A549 (cell line): ENCODE data around the gene POMT2. TPM values are rescaled to one million over a fixed set of nuclear protein-coding genes. Genes with fewer than 3 reads are reported as not detected.

Source experiments
- ATAC-seq, 2 experiments: fragments of 200-7000 bp in 1 of 2; fragments of >200 bp in 1 of 2; cut with Nextera tagmentation in 1 of 2; cut with Tn5 transposase in 1 of 2; 3 replicates each; pipeline versions ENCODE4 v1.8.0 to v1.9.1; 2018 to 2020; ENCODE audit warnings: mild to moderate bottlenecking in 1 of 2, moderate library complexity in 1 of 2
- CTCF ChIA-PET: fragments of 300-600 bp; sonication (Branson Sonifier 250); formaldehyde crosslinking; extraction: SDS; loops from one replicate; lab custom pipeline; 2021; ENCODE audit warnings: antibody characterized with exemption, inconsistent platforms; lab: Yijun Ruan, JAX
- POLR2A ChIA-PET: fragments of 350-600 bp; formaldehyde crosslinking; extraction: SDS; loops from one replicate; lab custom pipeline; 2021; ENCODE audit warnings: antibody characterized with exemption, inconsistent platforms; lab: Yijun Ruan, JAX
- DNase-seq, 2 experiments: peaks; one replicate each; pipeline versions ENCODE4 v3.0.0 to v3.0.0-alpha.2; 2011 to 2016; ENCODE audit warnings: low read depth in 1 of 2, low spot score in 1 of 2
- FAIRE-seq: peaks from 2 replicates; lab custom pipeline; 2011; peaks lifted over from hg19 to GRCh38; lab: Jason Lieb, UNC
- H3K27ac ChIP-seq, 2 experiments: fragments of >200 bp; sonication (Bioruptor Twin); formaldehyde crosslinking; 3 replicates each; pipeline ENCODE4 v1.5.1; 2016 to 2017
- H3K4me1 ChIP-seq: fragments of >200 bp; sonication (Bioruptor Twin); formaldehyde crosslinking; 3 replicates; pipeline ENCODE4 v1.6.1; 2016
- H3K4me2 ChIP-seq: fragments of >200 bp; sonication (Bioruptor Twin); formaldehyde crosslinking; 3 replicates; pipeline ENCODE4 v1.6.1; 2016
- H3K4me3 ChIP-seq: fragments of >200 bp; sonication (Bioruptor Twin); formaldehyde crosslinking; 3 replicates; pipeline ENCODE4 v1.5.1; 2016
- H3K9me3 ChIP-seq: fragments of >200 bp; sonication (Bioruptor Twin); formaldehyde crosslinking; 3 replicates; pipeline ENCODE4 v1.6.1; 2016
- ATOH8 ChIP-seq: fragments of 250-450 bp; sonication (Bioruptor Pico); IDR thresholded peaks from 2 replicates; pipeline ENCODE4 v1.5.0; 2020; ENCODE audit warnings: low read depth, mild to moderate bottlenecking, moderate library complexity
- CBX8 ChIP-seq: fragments of 200-600 bp; sonication (generic); IDR thresholded peaks from 2 replicates; pipeline ENCODE4 v1.6.1; 2016
- E2F6 ChIP-seq: IDR thresholded peaks from 2 replicates; pipeline ENCODE4 v1.6.1; 2012; ENCODE audit warnings: low read depth, borderline replicate concordance
- EHMT2 ChIP-seq: fragments of 200-600 bp; sonication (generic); IDR thresholded peaks from 2 replicates; pipeline ENCODE4 v1.6.1; 2016; ENCODE audit warnings: antibody characterized with exemption, low read depth, mild to moderate bottlenecking, moderate library complexity
- EP300 ChIP-seq, 2 experiments: fragments of >200 bp; sonication (Bioruptor Twin); formaldehyde crosslinking; IDR thresholded peaks; 2 replicates in 1 of 2; 3 replicates in 1 of 2; pipeline ENCODE4 v1.6.1; 2016 to 2017
- ESRRA ChIP-seq: fragments of 150-350 bp; IDR thresholded peaks from 2 replicates; pipeline ENCODE4 v1.6.1; 2014; ENCODE audit warnings: mild to moderate bottlenecking, low read length, borderline replicate concordance
- FOSB ChIP-seq: fragments of 250-450 bp; sonication (Bioruptor Pico); IDR thresholded peaks from 2 replicates; pipeline ENCODE4 v1.5.0; 2020; ENCODE audit warnings: mild to moderate bottlenecking, moderate library complexity
- HEYL ChIP-seq: fragments of 250-450 bp; sonication (Bioruptor Pico); IDR thresholded peaks from 2 replicates; pipeline ENCODE4 v1.8.0; 2021; ENCODE audit warnings: mild to moderate bottlenecking, moderate library complexity
- HMGXB4 ChIP-seq: fragments of 250-450 bp; sonication (Bioruptor Pico); IDR thresholded peaks from 2 replicates; pipeline ENCODE4 v1.5.0; 2021; ENCODE audit warnings: mild to moderate bottlenecking, moderate library complexity, borderline replicate concordance
- HOXB13 ChIP-seq: fragments of 250-450 bp; sonication (Bioruptor Pico); IDR thresholded peaks from 2 replicates; pipeline ENCODE4 v1.5.0; 2020; ENCODE audit warnings: low read depth, mild to moderate bottlenecking, moderate library complexity
- JUN ChIP-seq, 2 experiments: fragments of >200 bp; sonication (Bioruptor Twin); formaldehyde crosslinking; IDR thresholded peaks; 2 replicates in 1 of 2; 3 replicates in 1 of 2; pipeline ENCODE4 v1.6.1; 2016 to 2017
- JUNB ChIP-seq: fragments of >200 bp; sonication (Bioruptor Twin); formaldehyde crosslinking; IDR thresholded peaks from 2 replicates; pipeline ENCODE4 v1.6.1; 2016
- MAFK ChIP-seq: fragments of 450-650 bp; IDR thresholded peaks from 2 replicates; pipeline ENCODE4 v1.6.1; 2014; ENCODE audit not compliant: partially characterized antibody
- MYC ChIP-seq: IDR thresholded peaks from 2 replicates; pipeline ENCODE4 v1.6.1; 2012; ENCODE audit warnings: mild to moderate bottlenecking, inconsistent platforms, low read length, improper control_type of control experiment, borderline replicate concordance
- NFE2L2 ChIP-seq: fragments of 150-350 bp; conservative IDR thresholded peaks from 2 replicates; pipeline ENCODE4 v1.6.1; 2014; ENCODE audit warnings: low read length
- PBX3 ChIP-seq: IDR thresholded peaks from 2 replicates; pipeline ENCODE4 v1.6.1; 2012
- POLR2AphosphoS2 ChIP-seq: conservative IDR thresholded peaks from 2 replicates; pipeline ENCODE4 v1.6.1; 2012; ENCODE audit warnings: low read length, improper control_type of control experiment, inconsistent platforms
- RARB ChIP-seq: fragments of 250-450 bp; sonication (Bioruptor Pico); IDR thresholded peaks from 2 replicates; pipeline ENCODE4 v1.8.0; 2021; ENCODE audit warnings: mild to moderate bottlenecking, moderate library complexity
- REST ChIP-seq: fragments of 200-600 bp; sonication (generic); IDR thresholded peaks from 2 replicates; pipeline ENCODE4 v1.6.1; 2016; ENCODE audit warnings: antibody characterized with exemption, mild to moderate bottlenecking, moderate library complexity
- RFX5 ChIP-seq: fragments of 450-650 bp; IDR thresholded peaks from 2 replicates; pipeline ENCODE4 v1.7.1; 2014; ENCODE audit warnings: antibody characterized with exemption, mild to moderate bottlenecking, moderate library complexity
- RNF2 ChIP-seq: fragments of 200-600 bp; sonication (generic); IDR thresholded peaks from 2 replicates; pipeline ENCODE4 v1.6.1; 2016; ENCODE audit warnings: low read depth, mild to moderate bottlenecking, antibody characterized with exemption, moderate library complexity, borderline replicate concordance
- SMC3 ChIP-seq: fragments of >200 bp; sonication (Bioruptor Twin); formaldehyde crosslinking; IDR thresholded peaks from 3 replicates; pipeline ENCODE4 v1.6.1; 2018; ENCODE audit warnings: inconsistent platforms
- SREBF2 ChIP-seq: fragments of 450-650 bp; IDR thresholded peaks from 2 replicates; pipeline ENCODE4 v1.6.1; 2014; ENCODE audit warnings: mild to moderate bottlenecking, moderate library complexity
- TFCP2L1 ChIP-seq: fragments of 250-450 bp; sonication (Bioruptor Pico); IDR thresholded peaks from 2 replicates; pipeline ENCODE4 v1.5.0; 2021; ENCODE audit warnings: mild to moderate bottlenecking
- TP53 ChIP-seq: fragments of 250-450 bp; sonication (Bioruptor Pico); IDR thresholded peaks from 2 replicates; pipeline ENCODE4 v1.5.0; 2021; ENCODE audit warnings: mild to moderate bottlenecking, moderate library complexity
- ZC3H11A ChIP-seq: fragments of 450-650 bp; IDR thresholded peaks from 2 replicates; pipeline ENCODE4 v1.6.1; 2014; ENCODE audit warnings: antibody characterized with exemption, mild to moderate bottlenecking
- WGBS: methylation state at CpG from one replicate; pipeline ENCODE4 v1.1.6; 2017; ENCODE audit errors: missing lambda C conversion rate; 5-methylcytosine and 5-hydroxymethylcytosine counted together
- polyA plus RNA-seq, 4 experiments: library from polyadenylated mRNA; depleted of rRNA in 3 of 4; stranded (reverse); fragments of >200 nt; fragmentation: RNase III in 1 of 4; extraction: RNeasy Plus Mini Kit Qiagen cat#74134 plus additional on column Dnase treatment in 1 of 4; gene quantifications; 2 replicates in 3 of 4; 3 replicates in 1 of 4; pipeline ENCODE4 v1.2.3, GENCODE V29; 2011 to 2017

Gene POMT2
- polyA plus RNA-seq, 2 of the 4 experiments (the other 2 are of a cell fraction), result 27.1 to 38.7 TPM

- TF ChIP-seq EP300 (IDR thresholded peaks at IDR 0.05), result no peak
- no peak for TF ChIP-seq HEYL (CRISPR knock-in tag)
- no peak for TF ChIP-seq CBX8
- TF ChIP-seq REST, result no peak
- TF ChIP-seq JUNB, result no peak
- no peak for TF ChIP-seq PBX3
- no peak for TF ChIP-seq RFX5
- TF ChIP-seq POLR2AphosphoS2, result no peak
- TF ChIP-seq TFCP2L1, result no peak
- no peak for TF ChIP-seq MAFK
- TF ChIP-seq RARB, result no peak
- no peak for TF ChIP-seq ZC3H11A
- TF ChIP-seq EHMT2, result no peak
- no peak for TF ChIP-seq ESRRA
- TF ChIP-seq TP53 (CRISPR knock-in tag), result no peak
- no peak for TF ChIP-seq RNF2
- CTCF ChIA-PET, result interaction anchor here (0.9 to 19.2 kb wide), 6 partner anchors 14 to 255 kb away, joined by 3 to 622 read pairs (median 12); partner anchors contain the start of genes GSTZ1 and POMT2
- no peak for FAIRE-seq
Measured at GRCh38 chr14:77296906-77297305, 23.8 kb downstream of the POMT2 start.

GRCh38 chr14:77296155-77296554 is 24.5 kb downstream of the POMT2 start:
- Histone ChIP-seq H3K4me2 (no peak overlapping the region), H3K4me1 (peaks cover 4% of the 10 kb centered on the region), H3K4me3 (no peak overlapping the region), H3K27ac (no peak overlapping the region), H3K9me3 (no peaks in the 10 kb centered on the region)
- TF ChIP-seq MAFK (no peak), ATOH8 (CRISPR knock-in tag) (no peak), MYC (no peak)
- DNase-seq (no peak), ATAC-seq (no peak), FAIRE-seq (no peak)
- CTCF ChIA-PET, result interaction anchor here (1.2 to 19.2 kb wide), 4 partner anchors 13 to 156 kb away, joined by 3 to 622 read pairs (median 60); partner anchors contain the start of genes GSTZ1 and POMT2
- 85% methylated on average over 13 of the region's 13 CpGs for WGBS
- POLR2A ChIA-PET, result no interaction called here

More at GRCh38 chr14:77296906-77297305, 23.8 kb downstream of the POMT2 start:
- H3K4me3 ChIP-seq, result no peak overlapping the region
- 91% methylated on average over 8 of the region's 8 CpGs for WGBS
- H3K4me2 ChIP-seq, result no peak overlapping the region
- peaks cover 12% of the 10 kb centered on the region for H3K4me1 ChIP-seq
- ATAC-seq, result no peak
- POLR2A ChIA-PET, result no interaction called here
- DNase-seq, result no peak
- H3K9me3 ChIP-seq, result no peaks in the 10 kb centered on the region
- H3K27ac ChIP-seq, result no peak overlapping the region

- Histone ChIP-seq H3K9me3 (no peaks in the 10 kb centered on the region), H3K27ac (no peak overlapping the region), H3K4me1 (no peaks in the 10 kb centered on the region), H3K4me2 (no peak overlapping the region), H3K4me3 (no peak overlapping the region)
- POLR2A ChIA-PET, result interaction anchor here (1.5 kb wide), 1 partner anchor 30 kb away, joined by 3 read pairs; the partner anchor contains the start of genes GSTZ1 and POMT2
- FAIRE-seq (no peak), ATAC-seq (peak; percentile 70 to 79; a peak in 4 of 6 replicates), DNase-seq (no peak)
- WGBS, result 80% methylated on average over 4 of the region's 4 CpGs
- CTCF ChIA-PET, result interaction anchor here (0.6 to 19.2 kb wide), 7 partner anchors 10 to 501 kb away, joined by 3 to 622 read pairs (median 5); no protein-coding TSS in a partner anchor
- TF ChIP-seq NFE2L2, result no peak
- TF ChIP-seq E2F6, result no peak
- TF ChIP-seq SREBF2, result no peak
- TF ChIP-seq JUN (IDR thresholded peaks at IDR 0.05), result no peak
- no peak for TF ChIP-seq PBX3
- TF ChIP-seq FOSB (CRISPR knock-in tag), result no peak
- no peak for TF ChIP-seq HMGXB4 (CRISPR knock-in tag)
- TF ChIP-seq SMC3, result no peak
- TF ChIP-seq HOXB13 (CRISPR knock-in tag), result no peak
Measured at GRCh38 chr14:77290705-77291104, 30.0 kb downstream of the POMT2 start.
